ENCODE results near the gene NIT1.
"Not testable (repeated sequence)": the region's sequence is repeated elsewhere in the genome, so short reads cannot be mapped to it uniquely, and the experiment has no call there.

The NIT1 gene

GRCh38 chr1:161115961-161116360 lies 1.9 kb upstream of the NIT1 start:
- DNase-seq = not testable (repeated sequence)

DNA sequence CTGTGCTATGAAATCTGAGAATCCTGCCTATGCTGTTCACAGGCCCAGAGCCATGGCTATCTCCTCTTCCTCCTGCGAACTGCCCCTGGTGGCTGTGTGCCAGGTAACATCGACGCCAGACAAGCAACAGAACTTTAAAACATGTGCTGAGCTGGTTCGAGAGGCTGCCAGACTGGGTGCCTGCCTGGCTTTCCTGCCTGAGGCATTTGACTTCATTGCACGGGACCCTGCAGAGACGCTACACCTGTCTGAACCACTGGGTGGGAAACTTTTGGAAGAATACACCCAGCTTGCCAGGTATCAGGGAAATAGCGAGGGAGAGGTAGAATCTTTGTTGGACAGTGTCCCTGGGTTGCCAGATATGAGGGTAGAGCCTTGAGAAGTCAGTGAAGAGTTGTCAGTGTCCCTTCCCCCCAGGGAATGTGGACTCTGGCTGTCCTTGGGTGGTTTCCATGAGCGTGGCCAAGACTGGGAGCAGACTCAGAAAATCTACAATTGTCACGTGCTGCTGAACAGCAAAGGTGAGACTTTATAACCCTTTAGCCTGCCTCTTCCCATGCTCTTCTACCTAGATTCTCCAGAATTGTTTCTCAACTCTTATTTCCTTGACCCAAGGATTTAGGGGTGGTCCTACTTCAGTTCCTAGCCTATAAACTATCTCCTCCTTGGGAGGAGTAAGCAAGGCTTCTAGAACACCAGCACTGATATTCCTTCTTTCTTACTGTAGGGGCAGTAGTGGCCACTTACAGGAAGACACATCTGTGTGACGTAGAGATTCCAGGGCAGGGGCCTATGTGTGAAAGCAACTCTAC lies 1.4 kb downstream of the NIT1 start:
- peak; percentile 65 to 78 for DNase-seq

DNA sequence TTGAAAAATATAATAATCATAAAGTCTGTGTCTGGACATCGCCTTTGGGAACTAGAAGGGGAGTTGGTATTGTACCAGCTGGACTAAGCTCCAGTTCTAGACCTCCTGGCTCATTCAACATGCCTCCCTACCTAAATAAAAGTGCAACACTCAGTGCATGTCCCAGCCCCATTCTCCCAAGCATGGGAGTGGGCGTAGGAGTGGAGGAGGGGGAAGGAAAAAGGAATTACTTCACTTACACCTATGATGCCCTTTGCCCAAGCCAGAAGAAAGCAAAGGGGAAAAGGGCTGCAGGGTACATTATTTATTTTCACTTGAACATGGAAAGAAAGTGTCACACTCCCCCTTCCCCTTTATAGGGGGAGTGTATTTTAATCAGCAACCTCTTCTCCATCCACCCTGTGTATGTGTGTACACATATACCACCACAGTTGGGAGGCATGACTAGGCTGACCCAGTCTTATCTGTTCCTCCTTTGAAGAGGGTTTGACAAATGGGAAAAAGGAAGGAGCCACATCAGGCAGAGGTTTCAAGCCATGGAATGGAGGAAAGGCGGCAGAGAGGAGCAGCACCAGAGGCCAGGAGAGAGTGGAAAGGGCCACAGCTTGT lies 3.2 kb downstream of the NIT1 start:
- no peak for DNase-seq

DNA sequence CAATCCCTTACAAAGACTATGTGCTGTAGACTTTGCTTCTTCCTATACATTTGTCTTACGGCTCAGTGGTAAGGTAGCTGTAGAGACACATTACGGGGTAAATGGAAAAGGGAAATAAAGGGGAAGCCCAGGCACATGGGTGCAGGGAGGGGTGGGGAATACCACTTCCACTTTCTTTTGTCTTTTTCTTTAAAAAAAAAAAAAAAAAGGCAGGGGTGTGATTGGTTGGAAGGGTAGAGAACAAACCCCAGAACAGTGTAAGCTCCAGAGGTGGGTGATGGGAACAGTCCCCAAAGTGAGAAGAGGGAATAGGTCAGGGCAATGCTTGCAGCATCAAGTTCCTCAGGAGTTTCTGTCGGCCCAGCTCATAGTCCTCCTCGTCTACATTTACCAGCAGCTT lies 3.9 kb downstream of the NIT1 start:
- DNase-seq = no peak

DNA sequence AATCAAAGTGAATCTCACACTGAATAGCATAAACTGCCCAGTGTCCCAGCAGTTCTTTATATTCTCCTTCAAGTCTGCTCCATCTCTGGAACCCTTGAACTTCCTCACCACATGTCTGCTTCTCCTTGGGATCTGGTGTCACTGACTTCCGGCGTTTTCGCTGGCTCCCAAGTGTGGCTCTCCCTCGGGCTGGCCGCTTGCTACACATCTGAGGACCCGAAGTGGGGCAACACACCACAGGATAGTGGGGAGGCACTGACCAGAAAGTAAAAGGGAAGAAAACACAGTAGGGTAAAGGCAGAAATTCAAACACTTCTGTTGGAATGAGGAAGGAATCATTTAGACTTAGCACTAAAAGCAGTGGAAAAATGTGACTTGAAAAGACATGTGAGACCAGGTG lies 5.1 kb downstream of the NIT1 start:
- DNase-seq = no peak

DNA sequence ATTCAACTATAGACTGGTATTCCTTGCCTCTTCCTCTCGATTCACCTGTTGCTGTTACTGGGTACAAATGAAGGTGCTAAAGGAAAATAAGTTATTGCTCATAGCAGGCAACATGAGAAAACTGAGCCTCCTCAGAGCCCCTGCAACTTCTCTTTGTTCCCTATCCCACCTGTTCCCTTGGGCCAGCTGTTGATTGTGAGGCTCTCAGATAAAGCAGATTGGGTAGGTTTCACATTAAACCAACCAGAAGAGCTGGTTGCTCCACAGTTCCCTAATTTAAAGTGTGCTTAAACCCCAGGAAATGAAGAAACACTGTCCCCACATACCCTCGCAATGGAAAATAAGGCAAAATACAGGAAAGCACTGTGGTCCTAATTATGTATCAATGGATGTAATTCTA lies 9.7 kb downstream of the NIT1 start:
- no peak for DNase-seq

GRCh38 chr1:161128591-161129420 lies 10.9 kb downstream of the NIT1 start:
- no peak for DNase-seq

GRCh38 chr1:161130266-161130665 lies 12.4 kb downstream of the NIT1 start:
- no peak for DNase-seq

- DNase-seq = no peak
Measured at GRCh38 chr1:161131523-161132409, 13.9 kb downstream of the NIT1 start.

GRCh38 chr1:161132410-161133219 lies 14.7 kb downstream of the NIT1 start, which contains the start of gene DEDD:
DEDD (minus strand) TSS chr1:161132667; CDS start chr1:161124462, 8,205 bp downstream.
- peak; percentile 88 to 90 for DNase-seq

DNA sequence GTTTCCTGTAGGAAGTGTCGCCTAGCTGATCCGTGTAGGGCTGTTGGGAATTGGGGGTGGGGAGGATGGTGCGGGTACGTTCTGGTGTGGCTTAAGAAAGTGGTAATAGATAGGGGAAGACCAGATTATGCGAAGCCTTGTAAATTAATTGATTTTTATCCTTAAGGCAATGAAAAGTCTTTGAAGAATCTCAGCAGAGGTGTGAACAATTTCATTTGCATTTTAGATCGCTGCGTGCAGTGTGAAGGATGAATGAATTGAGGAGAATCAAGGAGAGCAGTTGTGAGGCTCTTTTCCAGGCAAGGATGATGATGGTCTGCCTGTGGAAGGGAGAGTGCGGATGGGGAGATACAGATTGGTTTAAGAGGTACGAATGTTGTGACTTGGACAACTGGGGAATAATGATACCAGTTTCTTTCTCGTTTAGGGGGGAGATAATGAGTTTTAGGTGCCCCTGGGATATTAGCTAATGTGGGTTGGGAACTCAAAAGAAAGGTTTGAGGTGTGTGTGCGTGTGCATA lies 15.4 kb downstream of the NIT1 start:
- DNase-seq = no peak

GRCh38 chr1:161137881-161138280 lies 20.0 kb downstream of the NIT1 start:
- DNase-seq = no peak

GRCh38 chr1:161138431-161138830 lies 20.5 kb downstream of the NIT1 start:
- DNase-seq = no peak

DNA sequence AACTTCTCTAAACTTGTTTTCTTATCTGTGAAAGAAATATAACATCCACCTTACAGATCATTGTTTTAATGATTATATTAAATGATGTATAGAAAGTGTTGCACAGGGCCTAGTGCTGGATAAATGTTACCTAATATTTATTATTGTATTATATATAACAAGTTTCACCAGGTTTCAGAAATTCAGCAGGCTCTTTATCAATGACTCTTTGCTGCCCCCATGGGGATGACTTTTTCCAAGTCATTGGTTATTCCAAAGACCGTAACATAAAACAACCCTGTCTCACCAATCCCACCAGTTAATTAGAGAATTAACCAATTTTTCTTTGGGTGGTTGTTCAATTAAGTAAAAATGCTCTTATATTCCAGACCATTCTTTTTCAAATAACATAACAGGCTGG lies 21.9 kb downstream of the NIT1 start:
- peak in 1 of 2 donors; percentile 60 for DNase-seq

- DNase-seq = no peak
Measured at GRCh38 chr1:161140755-161141400, 23.0 kb downstream of the NIT1 start.

DNA sequence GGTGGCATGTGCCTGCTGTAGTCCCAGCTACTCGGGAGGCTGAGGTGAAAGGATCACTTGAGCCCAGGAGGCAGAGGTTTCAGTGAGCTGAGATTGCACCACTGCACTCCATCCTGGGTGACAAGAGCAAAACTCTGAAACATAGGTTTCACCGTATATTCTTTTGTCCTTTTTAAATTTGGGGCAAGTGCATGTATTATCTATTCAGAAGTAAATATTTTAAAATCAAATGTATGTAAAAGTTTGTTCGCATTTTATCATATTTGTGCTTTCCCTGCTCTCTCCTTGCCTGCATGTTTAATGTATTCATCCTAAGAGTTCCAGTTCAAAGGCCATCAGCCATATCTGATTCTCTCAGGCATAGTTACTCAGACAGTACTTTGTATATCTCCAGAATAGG lies 27.9 kb downstream of the NIT1 start:
- no peak for DNase-seq

GRCh38 chr1:161153176-161153575 lies 35.3 kb downstream of the NIT1 start:
- no peak for DNase-seq

DNA sequence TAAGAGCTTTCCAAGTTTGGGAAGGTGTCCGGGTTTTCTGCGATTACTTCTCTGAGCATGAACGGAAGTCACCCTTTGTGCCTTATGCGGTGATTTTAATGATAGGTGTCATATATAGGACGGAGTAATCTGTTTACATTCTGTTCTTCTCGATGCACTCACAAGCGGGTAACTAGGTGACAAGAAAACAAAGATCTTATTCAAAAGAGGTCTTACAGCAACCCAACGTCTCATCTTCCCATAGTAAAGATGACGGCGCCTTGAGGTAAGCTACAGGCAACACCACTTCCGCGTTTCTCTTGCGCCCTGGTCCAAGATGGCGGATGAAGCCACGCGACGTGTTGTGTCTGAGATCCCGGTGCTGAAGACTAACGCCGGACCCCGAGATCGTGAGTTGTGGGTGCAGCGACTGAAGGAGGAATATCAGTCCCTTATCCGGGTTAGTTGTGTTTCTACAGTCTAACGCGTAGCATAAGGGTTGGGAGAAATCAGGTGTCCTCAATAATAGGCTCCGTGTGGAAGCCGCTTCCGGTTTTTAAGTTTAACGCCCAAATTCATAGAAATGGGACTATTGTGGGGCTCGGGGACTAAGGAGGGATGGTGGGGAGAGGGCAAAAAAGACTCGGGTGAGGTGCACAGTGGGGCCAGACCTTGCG lies 35.9 kb downstream of the NIT1 start, which contains the start of gene UFC1:
Gene UFC1, plus strand, starts transcription at position 297 of the 656 bp plus-strand sequence. Its CDS starts 20 bp downstream, at position 317.
- DNase-seq = peak; percentile 77 to 81

DNA sequence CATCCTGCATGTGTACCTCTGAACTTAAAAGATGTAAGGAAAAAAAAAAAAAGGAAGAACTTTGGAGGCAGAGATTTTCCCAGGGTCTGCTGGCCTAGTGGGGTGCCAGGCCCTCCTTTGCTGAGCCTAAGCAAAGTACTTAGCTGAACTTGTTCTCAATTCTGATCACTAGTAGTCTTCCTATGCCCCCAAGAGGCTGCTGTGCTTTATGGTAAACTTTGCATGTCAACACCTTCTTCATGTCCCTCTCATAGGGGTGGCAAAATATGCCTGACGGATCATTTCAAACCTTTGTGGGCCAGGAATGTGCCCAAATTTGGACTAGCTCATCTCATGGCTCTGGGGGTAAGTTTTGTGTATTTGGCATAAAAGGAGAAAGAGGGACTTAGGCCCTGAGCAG lies 40.0 kb downstream of the NIT1 start:
- DNase-seq = no peak
